DMS 273 treated with DMSO at 0.1 percent for 48 hours (cell line): ENCODE data around the gene STS.
"Not testable (repeated sequence)": the region's sequence is repeated elsewhere in the genome, so short reads cannot be mapped to it uniquely, and the experiment has no call there.

Experiments
- DNase-seq: peaks from one replicate; lab custom pipeline; 2025; lab: John Stamatoyannopoulos, UW

STS gene

DNA sequence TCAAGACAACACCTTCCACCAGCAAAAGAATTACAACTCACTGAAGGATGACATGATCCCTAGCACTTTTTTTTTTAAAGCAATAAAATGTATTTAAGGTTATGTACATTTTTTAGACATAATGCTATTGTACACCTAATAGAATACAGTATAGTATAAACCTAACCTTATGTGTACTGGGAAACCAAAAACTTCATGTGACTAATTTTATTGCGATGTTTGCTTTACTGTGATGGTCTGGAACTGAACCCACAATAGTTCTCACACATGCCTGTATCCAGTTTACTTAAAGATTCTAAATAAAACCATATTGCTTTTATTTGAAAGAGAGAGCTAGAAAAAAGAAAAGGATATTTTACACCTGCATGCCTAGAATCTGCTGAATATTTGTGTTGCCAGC lies 4.4 kb upstream of the STS start:
- no peak for DNase-seq

DNA sequence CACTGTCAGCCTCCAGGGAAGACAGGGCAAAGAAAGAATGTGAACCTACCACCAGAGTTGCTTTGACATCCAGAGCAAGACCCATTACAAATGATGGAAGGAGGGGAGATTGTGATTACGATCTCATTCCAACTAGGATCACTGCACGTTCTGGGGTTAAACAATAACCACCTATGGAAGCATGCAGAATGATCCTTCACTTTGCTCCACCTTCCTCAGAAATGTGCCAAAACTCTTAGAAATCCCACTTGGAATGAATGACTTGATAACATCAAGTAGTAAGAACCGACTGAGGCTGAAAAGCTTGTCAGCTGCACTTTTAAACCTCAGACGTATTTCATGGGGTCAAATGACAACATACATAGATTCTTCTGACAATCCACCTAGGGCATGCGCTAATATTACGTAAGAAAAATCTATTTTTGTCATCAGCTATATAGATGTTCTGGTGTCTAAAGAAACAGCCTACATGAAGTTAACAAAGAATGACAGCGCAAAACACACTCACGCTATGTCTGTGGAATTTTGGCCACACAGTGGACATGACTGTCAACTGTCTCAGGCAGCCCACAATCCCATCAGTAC lies 3.5 kb upstream of the STS start:
- DNase-seq = no peak

- DNase-seq = no peak
Measured at GRCh38 chrX:7145454-7145853, 2.1 kb upstream of the STS start.

DNA sequence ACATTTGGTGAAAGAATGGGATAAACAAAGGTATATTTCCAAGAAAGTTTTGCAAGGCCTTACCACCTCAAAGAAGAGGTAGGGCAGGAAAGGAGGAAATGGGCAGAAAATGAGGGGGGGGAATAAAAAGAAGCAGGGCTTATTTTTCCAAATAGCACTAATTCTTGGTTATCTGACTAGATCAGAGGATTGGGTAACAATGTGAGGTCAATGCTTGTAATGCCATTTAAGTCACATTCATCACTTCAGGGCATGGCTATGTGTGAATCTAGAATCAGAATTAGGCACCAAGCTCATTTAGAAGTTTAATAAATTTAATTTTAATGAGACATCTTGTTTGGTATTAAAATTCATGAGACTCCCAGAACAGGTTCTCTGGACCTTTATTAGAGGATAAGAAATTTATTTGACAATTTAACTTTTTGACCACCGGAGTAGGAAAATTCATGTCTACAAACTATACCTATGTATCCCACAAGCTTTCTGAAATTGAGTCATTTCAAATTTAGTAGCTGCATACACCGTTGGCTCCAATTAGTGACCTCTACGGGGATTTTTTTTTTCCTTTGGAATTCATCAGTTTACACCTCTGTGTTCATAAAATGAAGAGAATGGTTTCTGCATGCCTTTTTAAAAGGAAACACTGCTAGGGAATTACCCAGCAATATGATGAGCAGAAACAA lies 1.4 kb upstream of the STS start:
- DNase-seq = no peak

DNA sequence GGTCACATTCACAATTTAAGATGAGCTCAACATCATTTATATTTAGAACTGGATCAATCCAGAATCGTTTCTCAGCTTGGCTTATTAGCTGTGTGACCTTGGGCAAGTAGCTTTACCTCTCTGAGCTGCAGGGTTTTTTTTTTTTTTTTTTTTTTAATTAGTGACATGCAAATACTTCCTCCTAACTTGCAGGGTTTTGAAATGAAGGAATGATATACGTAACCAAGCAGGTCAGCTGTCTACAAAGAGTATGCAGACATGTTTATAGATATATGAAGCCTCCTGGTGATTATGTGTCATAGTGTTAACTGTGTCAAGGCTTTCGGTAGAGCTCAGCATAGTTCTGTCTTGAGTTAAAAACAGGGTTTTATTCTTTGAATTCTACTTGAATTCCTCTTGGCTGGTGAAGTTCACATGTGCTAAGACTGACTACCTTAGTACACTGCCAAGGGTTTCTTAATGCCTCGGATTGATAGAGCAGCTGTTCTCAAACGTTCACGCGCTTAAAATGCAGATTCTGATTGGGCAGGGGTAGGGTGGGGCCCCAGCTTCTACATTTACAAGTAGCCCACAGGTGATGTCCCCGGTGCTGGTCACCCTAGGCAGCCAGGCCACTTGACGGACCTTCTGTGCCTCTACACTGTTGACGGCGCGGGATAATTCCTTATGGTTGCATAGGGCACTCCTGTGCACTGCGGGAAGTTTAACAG lies 654 bp upstream of the STS start:
- no peak for DNase-seq

DNA sequence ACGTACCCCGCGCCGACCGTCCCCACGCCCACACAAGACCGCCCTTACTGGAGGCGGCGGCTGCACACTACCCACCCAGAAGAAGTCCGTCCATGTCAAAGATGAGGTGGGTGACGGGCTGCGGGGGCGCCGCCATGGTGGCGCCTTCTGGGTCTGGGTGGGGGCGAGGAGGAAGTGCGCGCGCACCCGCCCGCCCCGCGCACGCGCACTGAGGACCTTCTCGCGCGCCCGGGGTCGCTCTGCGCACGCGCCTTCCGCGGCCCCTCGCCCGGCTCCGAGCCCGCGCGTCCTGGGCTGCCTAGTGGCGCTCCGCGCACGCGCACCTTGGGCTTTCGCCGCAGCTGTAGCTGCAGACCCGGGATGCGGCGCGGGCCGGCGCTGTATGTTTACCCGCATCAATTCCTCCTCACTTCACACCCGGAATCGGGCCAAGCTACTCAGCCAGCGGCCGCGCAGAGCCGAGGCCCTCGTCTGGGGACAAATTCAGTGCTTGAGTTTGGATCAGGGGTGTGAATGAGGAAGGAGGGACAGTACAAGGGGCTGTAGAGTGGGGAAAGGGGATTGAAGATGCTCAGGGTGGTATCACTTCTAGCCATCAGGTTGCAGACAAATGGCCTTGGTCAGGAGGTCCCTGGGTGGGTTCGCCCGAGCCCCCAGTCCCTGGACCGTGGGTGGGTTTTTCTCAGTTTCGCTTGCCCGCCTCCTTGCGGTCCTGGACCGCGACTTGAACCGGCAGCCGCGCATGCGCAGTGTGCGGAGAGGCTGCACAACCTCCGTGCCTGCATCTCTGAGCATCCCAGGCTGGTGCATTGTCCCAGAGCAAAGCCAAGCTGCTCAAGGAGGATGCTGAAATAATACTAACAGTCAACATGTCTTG lies 704 bp downstream of the STS start, which contains the start of gene PUDP:
TSS of gene PUDP (minus strand) at position 176 of the 877 bp plus-strand sequence. CDS start at position 136, 40 bp downstream.
- DNase-seq = peak; percentile 79

DNA sequence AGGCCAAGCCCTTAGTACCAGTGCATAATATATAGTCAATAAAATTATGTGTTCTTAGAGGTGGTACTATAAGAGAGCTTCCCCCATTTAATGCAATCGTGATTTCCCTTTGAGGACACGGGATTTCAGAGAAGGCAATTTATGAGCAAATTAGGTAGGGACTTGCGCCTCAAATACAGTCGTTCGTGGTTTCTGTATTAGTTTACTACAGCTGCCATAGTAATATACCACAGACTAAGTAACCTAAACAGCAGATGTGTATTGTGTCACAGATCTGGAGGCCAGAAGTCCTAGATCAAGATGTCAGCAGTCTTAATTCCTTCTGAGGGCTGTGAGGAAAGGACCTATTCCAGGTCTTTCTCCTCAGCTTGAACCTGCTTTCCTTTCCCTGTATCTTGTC lies 1.9 kb downstream of the STS start:
- no peak for DNase-seq

GRCh38 chrX:7153231-7153630 lies 5.7 kb downstream of the STS start:
- DNase-seq = no peak

DNA sequence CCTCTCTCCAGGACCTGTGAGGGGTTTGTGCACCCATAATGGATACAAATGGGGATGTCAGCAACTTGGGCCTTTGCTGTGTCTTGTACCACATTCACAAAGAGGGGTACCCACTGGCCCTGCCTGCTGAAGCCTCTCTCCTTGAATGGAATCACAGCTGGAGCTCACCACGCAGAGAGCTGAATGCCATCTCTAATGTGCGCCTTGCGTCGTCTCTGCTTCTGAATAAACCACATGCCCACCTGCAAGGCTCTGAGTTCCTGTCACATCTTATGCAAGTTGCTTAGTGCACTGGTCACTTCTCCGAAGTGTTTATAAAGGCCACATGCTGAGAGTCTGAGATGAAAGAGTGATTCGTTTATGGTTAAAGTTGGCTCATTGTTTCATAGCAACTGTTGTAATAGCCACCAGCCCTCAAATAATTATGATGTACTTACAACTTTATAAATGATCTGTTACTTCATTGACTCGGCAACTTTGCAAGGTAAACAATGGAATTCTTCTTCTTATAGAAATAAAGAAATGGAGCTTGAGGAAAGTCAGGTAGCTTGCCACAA lies 6.6 kb downstream of the STS start:
- no peak for DNase-seq

DNA sequence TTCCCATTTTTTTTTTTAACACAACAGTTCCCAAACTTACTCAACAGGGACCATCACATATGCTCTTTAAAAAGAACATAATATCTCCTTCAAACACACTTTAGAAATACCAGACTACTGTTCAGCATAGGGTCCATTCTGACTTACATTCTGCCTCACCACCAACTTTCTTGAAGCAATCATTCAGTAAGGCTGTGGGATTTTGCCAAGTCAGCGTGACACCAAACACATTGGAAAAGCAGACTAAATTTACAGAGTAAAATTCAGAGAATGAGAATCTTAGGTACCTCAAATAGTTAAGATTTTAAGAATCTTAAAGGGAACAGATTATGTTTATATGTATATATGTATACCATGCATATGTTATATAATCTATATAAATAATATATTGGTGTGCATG lies 7.7 kb downstream of the STS start:
- DNase-seq = no peak

DNA sequence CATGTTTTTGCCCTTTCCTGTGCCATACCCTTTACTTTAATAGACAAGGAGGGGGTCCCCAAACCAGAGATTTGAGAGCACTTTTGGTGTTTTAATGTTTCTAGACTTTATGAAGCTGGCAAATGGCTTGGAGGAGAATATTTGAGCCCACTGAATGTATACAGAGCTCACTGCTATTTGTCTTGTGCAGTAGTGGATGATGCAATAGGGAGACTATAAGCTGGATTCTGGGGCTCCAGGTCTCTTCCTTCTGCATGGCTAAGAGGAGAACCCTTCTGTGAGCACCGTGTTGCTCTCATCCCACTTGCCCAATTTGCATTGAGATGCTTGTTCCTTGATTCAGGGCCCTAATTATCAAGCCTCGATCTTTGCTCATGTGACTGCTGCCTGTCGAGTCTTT lies 9.4 kb downstream of the STS start:
- no peak for DNase-seq

- DNase-seq = no peak
Measured at GRCh38 chrX:7158468-7158990, 11.0 kb downstream of the STS start.

DNA sequence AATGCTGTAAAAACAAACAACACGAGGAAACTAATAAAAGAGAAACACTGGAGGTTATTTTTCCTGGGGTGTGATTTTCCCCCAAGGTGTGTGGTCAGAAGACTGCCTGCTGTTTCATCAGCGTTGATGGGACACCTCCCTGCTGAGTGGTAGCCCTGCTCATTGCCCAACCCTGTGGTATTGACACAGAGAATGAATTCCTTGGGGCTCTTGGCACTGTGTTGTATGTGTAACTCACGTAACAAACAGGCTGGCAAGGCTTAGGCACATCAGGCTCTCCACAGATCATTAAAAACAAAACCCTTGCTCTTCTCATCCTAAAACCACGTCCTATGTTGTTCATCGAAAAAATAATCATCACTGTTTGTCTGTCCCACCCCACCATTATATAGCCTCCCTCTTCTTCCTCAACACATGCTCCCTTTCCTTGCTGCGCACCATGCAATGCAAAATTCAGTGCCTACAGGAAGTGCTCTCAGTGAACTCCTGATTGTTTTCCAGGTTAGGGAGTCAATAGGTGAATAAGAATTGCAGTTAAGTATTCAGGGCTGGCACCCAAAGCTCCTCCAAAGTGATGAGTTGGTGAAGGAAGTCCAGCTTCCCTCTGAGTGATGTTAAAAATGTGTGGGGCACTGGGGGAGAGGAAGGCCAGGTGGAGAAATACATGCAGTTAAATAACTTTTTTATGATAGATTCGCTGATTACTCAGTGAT lies 11.8 kb downstream of the STS start:
- no peak for DNase-seq

DNA sequence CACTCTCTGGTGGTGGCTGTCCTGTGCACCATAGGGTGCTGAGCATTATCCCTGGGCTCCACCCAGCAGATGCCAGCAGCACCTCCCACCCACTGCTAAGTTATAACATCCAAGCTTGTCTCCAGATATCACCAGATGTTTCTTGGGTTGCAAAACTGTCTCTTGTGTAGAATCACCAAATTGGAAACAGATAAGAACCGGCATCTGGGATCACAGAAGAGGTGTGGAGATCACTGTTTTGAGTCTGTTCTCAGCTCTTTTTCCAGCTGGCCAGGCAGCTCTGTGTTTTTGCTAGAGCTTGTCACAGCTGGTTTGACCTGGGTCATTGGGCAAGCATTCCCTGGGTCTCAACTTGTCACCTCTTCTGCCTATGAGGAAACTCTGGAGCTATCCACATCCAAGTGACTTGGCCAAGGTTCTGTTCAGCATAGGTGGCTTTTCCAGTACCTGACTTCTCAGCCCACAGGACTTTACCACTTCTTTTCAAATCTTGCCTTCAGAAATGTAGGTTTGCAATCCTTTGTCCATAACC lies 15.7 kb downstream of the STS start:
- DNase-seq = no peak

DNA sequence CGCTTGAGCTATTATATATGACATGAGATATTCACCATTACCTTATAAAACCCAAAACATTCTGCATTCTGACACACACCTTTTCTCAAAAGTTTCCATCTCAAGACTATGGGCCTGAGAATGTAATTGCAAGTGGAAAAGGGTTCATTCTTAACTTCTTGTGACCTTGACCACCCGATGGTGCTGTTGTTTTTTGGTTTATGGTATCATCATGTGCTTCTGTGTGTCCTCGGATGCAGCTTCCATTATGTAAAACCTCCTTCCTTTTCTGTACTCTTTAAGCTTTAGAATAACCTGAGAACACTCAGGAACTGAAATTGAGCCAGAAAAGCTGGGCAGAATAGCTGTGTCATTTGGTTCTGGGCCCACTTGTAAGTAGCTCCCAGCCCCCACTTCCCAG lies 16.7 kb downstream of the STS start:
- no peak for DNase-seq

GRCh38 chrX:7168371-7168770 lies 20.9 kb downstream of the STS start:
- no peak for DNase-seq

- DNase-seq = no peak
Measured at GRCh38 chrX:7169627-7170026, 22.1 kb downstream of the STS start.

DNA sequence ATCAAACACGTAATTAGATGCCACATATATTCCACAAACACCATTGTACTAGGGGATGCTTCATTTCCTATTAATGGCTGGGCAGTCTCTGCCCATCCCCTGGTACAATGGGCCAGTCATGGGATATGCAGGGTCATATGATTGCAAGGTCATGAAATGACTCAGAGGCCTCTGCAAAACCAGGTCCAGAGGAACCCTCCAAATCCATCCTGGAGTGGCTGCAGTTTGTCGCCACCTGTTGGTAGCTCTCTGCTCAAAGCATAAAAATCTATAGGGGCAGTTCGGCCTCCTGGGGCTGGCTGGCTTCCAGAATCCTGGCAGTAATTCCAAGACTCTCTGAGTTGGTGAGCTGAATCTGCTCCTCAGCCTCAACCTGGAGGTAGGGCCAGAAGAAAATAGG lies 23.4 kb downstream of the STS start:
- no peak for DNase-seq

DNA sequence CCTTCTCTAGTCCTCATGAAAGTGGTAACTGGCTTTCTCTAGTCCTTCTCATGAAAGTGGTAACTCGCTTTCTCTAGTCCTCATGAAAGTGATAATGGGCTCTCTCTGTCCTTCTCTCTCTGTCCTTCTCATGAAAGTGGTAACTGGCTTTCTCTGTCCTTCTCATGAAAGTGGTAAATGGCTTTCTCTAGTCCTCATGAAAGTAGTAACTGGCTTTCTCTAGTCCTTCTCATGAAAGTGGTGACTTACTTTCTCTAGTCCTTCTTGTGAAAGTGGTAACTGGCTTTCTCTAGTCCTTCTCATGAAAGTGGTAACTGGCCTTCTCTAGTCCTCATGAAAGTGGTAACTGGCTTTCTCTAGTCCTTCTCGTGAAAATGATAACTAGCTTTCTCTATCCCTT lies 31.3 kb downstream of the STS start:
- DNase-seq = not testable (repeated sequence)

GRCh38 chrX:7179446-7179845 lies 31.9 kb downstream of the STS start:
- DNase-seq = no peak

DNA sequence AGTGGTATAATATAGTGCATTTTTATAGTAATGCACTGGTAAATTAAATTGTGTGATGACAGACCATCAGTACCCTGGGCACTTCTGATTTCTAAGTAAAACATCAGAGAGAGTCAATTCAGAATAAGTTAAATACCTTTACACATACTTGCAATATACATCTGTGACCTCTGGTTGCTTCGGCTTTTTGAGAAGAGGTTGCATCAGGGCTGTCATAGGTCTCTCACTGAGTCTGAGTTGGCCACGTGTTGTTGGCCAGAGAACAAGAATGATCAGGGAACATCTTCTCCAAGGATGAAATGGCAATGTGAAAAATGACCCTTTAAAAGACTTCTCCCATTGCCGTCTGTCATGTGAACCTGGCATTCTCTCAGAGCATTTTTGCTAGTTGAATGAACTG lies 37.3 kb downstream of the STS start:
- no peak for DNase-seq
